Spleen (tissue), 11 donors: ENCODE results near the gene MASTL. TPM values are rescaled to one million over a fixed set of nuclear protein-coding genes. Genes with fewer than 3 reads are reported as not detected.

Source experiments
- DNase-seq: peaks from one replicate; pipeline ENCODE4 v3.0.0-alpha.2; 2020
- H3K27ac ChIP-seq, 8 donors: fragments of 200-600 bp; sonication (generic) in 7 of 8; 1 replicate in 4 of 8; 2 replicates in 4 of 8; pipeline versions ENCODE4 v1.5.0 to v1.8.0; 2016 to 2021; ENCODE audit warnings: inconsistent platforms in 4 of 8, mild to moderate bottlenecking in 4 of 8, moderate library complexity in 1 of 8
- H3K27me3 ChIP-seq, 7 donors: fragments of 200-600 bp; sonication (generic) in 6 of 7; replicated peaks in 1 of 7; 1 replicate in 4 of 7; 2 replicates in 3 of 7; pipeline versions ENCODE4 v1.5.0 to v1.8.0; 2016 to 2021; ENCODE audit warnings: inconsistent platforms in 3 of 7, mild to moderate bottlenecking in 1 of 7
- H3K36me3 ChIP-seq, 6 donors: fragments of 200-600 bp; sonication (generic) in 5 of 6; 1 replicate in 4 of 6; 2 replicates in 2 of 6; pipeline versions ENCODE4 v1.5.0 to v1.8.0; 2016 to 2021; ENCODE audit warnings: inconsistent platforms in 2 of 6
- H3K4me1 ChIP-seq, 6 donors: fragments of 200-600 bp; sonication (generic) in 5 of 6; 1 replicate in 3 of 6; 2 replicates in 3 of 6; pipeline versions ENCODE4 v1.5.0 to v1.8.0; 2016 to 2021; ENCODE audit warnings: inconsistent platforms in 3 of 6
- H3K4me3 ChIP-seq, 8 donors: fragments of 200-600 bp; sonication (generic) in 7 of 8; 1 replicate in 4 of 8; 2 replicates in 4 of 8; pipeline versions ENCODE4 v1.5.0 to v1.8.0; 2016 to 2021; ENCODE audit warnings: inconsistent platforms in 4 of 8, mild to moderate bottlenecking in 4 of 8, moderate library complexity in 2 of 8
- H3K9me3 ChIP-seq, 8 donors: fragments of 200-600 bp; sonication (generic) in 7 of 8; 1 replicate in 4 of 8; 2 replicates in 4 of 8; pipeline versions ENCODE4 v1.5.0 to v1.8.0; 2016 to 2021; ENCODE audit warnings: inconsistent platforms in 4 of 8
- CTCF ChIP-seq, 11 experiments: fragments of 200-600 bp in 7 of 11; fragments of 450-650 bp in 4 of 11; sonication (generic) in 4 of 11; IDR thresholded peaks in 8 of 11; conservative IDR thresholded peaks in 3 of 11; 1 replicate in 7 of 11; 2 replicates in 4 of 11; pipeline versions ENCODE4 v1.4.0 to v1.8.0; 2016 to 2021; ENCODE audit warnings: antibody characterized with exemption in 11 of 11, inconsistent platforms in 4 of 11, mild to moderate bottlenecking in 1 of 11
- POLR2A ChIP-seq, 3 donors: fragments of 450-650 bp; IDR thresholded peaks; one replicate each; pipeline ENCODE4 v1.5.1; 2017; ENCODE audit warnings: antibody characterized with exemption in 3 of 3, mild to moderate bottlenecking in 1 of 3
- POLR2AphosphoS5 ChIP-seq, 3 donors: sonication (generic); formaldehyde crosslinking; IDR thresholded peaks; one replicate each; pipeline ENCODE4 v1.5.1; 2017; ENCODE audit warnings: antibody characterized with exemption in 3 of 3
- WGBS, 5 donors: extraction: QIAGEN DNeasy Blood & Tissue Kit in 3 of 5; methylation state at CpG; one replicate each; pipeline versions ENCODE4 v1.1.5 to v1.1.7; 2013 to 2018; 5-methylcytosine and 5-hydroxymethylcytosine counted together
- intact Hi-C: fragments of 100-400 bp; cut with DNase I; formaldehyde crosslinking; loops from one replicate; pipeline ENCODE4 v1.15.0; 2023; ENCODE audit warnings: low total_unique reads
- polyA plus RNA-seq, 3 donors: library from polyadenylated mRNA; stranded (reverse); fragments of 200-250 nt; gene quantifications; one replicate each; pipeline ENCODE4 v1.2.1, GENCODE V29; 2013
- total RNA-seq, 7 donors: library from RNA; depleted of rRNA in 3 of 7; stranded (reverse); fragments of >200 nt in 3 of 7; fragmentation: NEBNext Ultra II Directional in 4 of 7; extraction: Animal tissue kit (Norgen Biotek cat#: 25700) in 4 of 7; gene quantifications; one replicate each; pipeline versions ENCODE4 v1.1.0 to v1.2.1, GENCODE V29; 2016 to 2021
- donor health status: healthy with polysubstance abuse.
- donor health status: DM: no; HTN: no; CAD: no; lungs with moderate emphysema.
- donor health status: DM: no; HTN: no; CAD: no.
- donor health status: Bipolar disorder and iron deficiency.
- donor health status: healthy.
- donor health status: DM: no; HTN: no; CAD: no.
- donor health status: DM: yes; HTN: yes; CAD: no.

MASTL gene
- total and polyA plus RNA-seq, 10 donors: 3.6 to 10.3 (median 6.4) TPM

- intact Hi-C loops: no loop called here
- no peak overlapping the region for H3K27ac ChIP-seq
- no peaks in the 10 kb centered on the region for H3K4me1 ChIP-seq
- no peak overlapping the region for H3K4me3 ChIP-seq
- 91 to 98% (median 94%) methylated on average over 2 of the region's 2 CpGs for WGBS, 5 donors
- H3K9me3 ChIP-seq: no peaks in the 10 kb centered on the region
- no peak for DNase-seq
- no peaks in the 10 kb centered on the region for H3K27me3 ChIP-seq
- peaks cover 0 to 51% (median 13%) of the 10 kb centered on the region in 6 donors for H3K36me3 ChIP-seq
- TF ChIP-seq POLR2AphosphoS5 (IDR thresholded peaks at IDR 0.05) (no peak), CTCF (IDR thresholded peaks at IDR 0.05 in 8 of 11, conservative IDR thresholded peaks at IDR 0.05 in 3 of 11) (no peak), POLR2A (IDR thresholded peaks at IDR 0.05) (no peak)
Measured at GRCh38 chr10:27190508-27190907, 35.4 kb downstream of the MASTL start.

DNA sequence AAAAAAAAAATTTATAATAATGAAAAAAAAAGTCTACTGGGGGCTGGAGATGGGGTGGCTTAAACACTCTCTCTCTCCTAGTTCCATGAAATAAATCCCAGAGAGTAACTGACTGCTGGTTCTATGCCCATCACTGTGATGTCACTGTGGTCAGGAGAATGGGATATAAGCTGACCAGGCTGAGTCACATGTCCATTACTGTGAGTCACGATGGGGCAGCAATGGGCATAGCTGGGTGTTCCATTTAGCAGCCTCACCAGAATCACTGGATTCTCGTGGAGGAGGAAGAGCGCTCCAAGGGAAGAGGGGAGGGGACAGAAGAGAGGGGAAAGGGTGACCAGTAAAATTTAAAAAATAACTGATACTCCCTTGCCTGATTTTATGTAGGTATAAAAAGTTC lies 37.1 kb downstream of the MASTL start:
- no peak for DNase-seq
- intact Hi-C loops: no loop called here
- 77 to 87% (median 83%) methylated on average over 3 of the region's 3 CpGs for WGBS, 5 donors

DNA sequence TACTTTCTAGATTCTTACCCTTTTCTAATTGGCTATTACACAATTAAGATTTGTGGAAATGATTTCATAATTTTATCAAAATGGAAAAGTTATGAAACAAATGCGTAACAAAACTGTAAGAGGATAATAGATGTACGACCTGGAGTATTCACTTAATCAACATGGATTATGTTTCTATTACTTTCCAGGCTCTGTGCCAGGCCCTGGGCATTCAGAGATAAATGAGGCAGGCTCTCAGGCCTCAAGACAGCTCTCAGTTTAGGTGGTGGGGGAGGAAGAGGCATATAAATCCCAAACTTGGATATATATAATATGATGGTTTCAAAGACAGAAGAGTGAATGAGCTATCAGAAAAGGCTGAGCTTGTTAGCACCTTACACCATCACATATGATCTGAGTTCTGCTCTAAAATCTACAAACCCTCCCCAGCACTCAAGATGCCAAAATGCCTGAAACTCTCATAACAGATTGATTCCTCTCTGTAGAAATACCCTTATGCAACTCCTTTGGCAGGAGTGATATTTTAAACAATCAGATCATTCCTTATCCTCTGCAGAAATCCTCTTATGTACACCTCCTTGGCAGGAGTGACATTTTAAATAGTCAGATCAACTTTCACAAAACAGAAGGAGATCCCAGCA lies 42.9 kb downstream of the MASTL start:
- no peak for DNase-seq

More for the DNA sequence above, 37.1 kb downstream of the MASTL start:
- Histone ChIP-seq H3K27me3 (no peaks in the 10 kb centered on the region), H3K4me1 (no peaks in the 10 kb centered on the region), H3K36me3 (peaks cover 0 to 51% (median 17%) of the 10 kb centered on the region in 6 donors), H3K4me3 (no peak overlapping the region), H3K27ac (no peak overlapping the region), H3K9me3 (no peaks in the 10 kb centered on the region)
- TF ChIP-seq POLR2A (IDR thresholded peaks at IDR 0.05): no peak

DNA sequence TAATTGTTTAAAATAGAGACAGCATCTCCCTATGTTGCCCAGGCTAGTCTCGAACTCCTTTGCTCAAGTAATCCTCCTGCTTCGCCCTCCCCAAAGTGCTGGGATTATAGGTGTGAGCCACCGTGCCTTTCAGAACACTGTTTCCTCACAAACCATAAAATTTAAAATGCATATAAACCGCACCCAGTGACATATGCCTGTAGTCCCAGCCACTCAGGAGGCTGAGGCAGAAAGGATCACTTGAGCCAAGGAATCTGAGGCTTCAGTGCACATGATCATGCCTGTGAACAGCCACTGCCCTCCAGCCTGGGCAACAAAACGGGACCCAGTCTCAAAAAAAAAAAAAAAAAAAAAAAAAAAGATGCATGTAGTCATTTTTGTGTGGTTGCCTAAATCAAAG lies 48.7 kb downstream of the MASTL start:
- no peaks in the 10 kb centered on the region for H3K4me1 ChIP-seq
- intact Hi-C loops: no loop called here
- H3K9me3 ChIP-seq: no peaks in the 10 kb centered on the region
- WGBS, 5 donors: 76 to 98% (median 86%) methylated on average over 5 of the region's 5 CpGs
- H3K4me3 ChIP-seq: no peak overlapping the region
- H3K27ac ChIP-seq: no peak overlapping the region
- no peak for DNase-seq
- no peak for TF ChIP-seq POLR2A (IDR thresholded peaks at IDR 0.05)
- TF ChIP-seq POLR2AphosphoS5 (IDR thresholded peaks at IDR 0.05): no peak
- no peak for TF ChIP-seq CTCF (IDR thresholded peaks at IDR 0.05 in 8 of 11, conservative IDR thresholded peaks at IDR 0.05 in 3 of 11)
- H3K27me3 ChIP-seq: no peaks in the 10 kb centered on the region
- peaks cover 0 to 100% (median 94%) of the 10 kb centered on the region in 6 donors for H3K36me3 ChIP-seq

More for the DNA sequence above, 42.9 kb downstream of the MASTL start:
- WGBS, 5 donors: 58 to 88% (median 81%) methylated on average over 2 of the region's 2 CpGs
- Histone ChIP-seq H3K27ac (no peak overlapping the region), H3K9me3 (no peaks in the 10 kb centered on the region), H3K4me1 (no peaks in the 10 kb centered on the region), H3K27me3 (no peaks in the 10 kb centered on the region), H3K4me3 (no peak overlapping the region), H3K36me3 (peaks cover 0 to 91% (median 67%) of the 10 kb centered on the region in 6 donors)
- TF ChIP-seq POLR2A (IDR thresholded peaks at IDR 0.05) (no peak), CTCF (IDR thresholded peaks at IDR 0.05 in 8 of 11, conservative IDR thresholded peaks at IDR 0.05 in 3 of 11) (no peak), POLR2AphosphoS5 (IDR thresholded peaks at IDR 0.05) (no peak)
- intact Hi-C loops: no loop called here
